RPMI8226 (cell line): ENCODE measurements around the gene RASA2.

Experiments
- DNase-seq: peaks from one replicate; pipeline ENCODE4 v3.0.0-alpha.2; 2015

The RASA2 gene

GRCh38 chr3:141540531-141540930 is 53.7 kb downstream of the RASA2 start:
- DNase-seq: no peak

- no peak for DNase-seq
These were observed 55.6 kb downstream of the RASA2 start for GRCh38 chr3:141542202-141542969.

GRCh38 chr3:141542989-141543388 is 56.2 kb downstream of the RASA2 start:
- no peak for DNase-seq

- no peak for DNase-seq
These were observed 57.9 kb downstream of the RASA2 start for GRCh38 chr3:141544697-141545096.

GRCh38 chr3:141546081-141546480 is 59.3 kb downstream of the RASA2 start:
- no peak for DNase-seq

- DNase-seq: no peak
These were observed 59.8 kb downstream of the RASA2 start for GRCh38 chr3:141546586-141546985.

- no peak for DNase-seq
These were observed 61.0 kb downstream of the RASA2 start for GRCh38 chr3:141547791-141548190.

GRCh38 chr3:141550926-141551665 is 64.3 kb downstream of the RASA2 start:
- no peak for DNase-seq

GRCh38 chr3:141552440-141552991 is 65.7 kb downstream of the RASA2 start:
- no peak for DNase-seq

GRCh38 chr3:141553055-141553454 is 66.2 kb downstream of the RASA2 start:
- no peak for DNase-seq

GRCh38 chr3:141556034-141556433 is 69.2 kb downstream of the RASA2 start:
- DNase-seq: no peak

GRCh38 chr3:141557961-141558706 is 71.3 kb downstream of the RASA2 start:
- no peak for DNase-seq

GRCh38 chr3:141561426-141562034 is 74.7 kb downstream of the RASA2 start:
- DNase-seq: peak; percentile 64

- no peak for DNase-seq
These were observed 77.4 kb downstream of the RASA2 start for GRCh38 chr3:141564241-141564640.

- DNase-seq: no peak
These were observed 83.2 kb downstream of the RASA2 start for GRCh38 chr3:141570068-141570467.

GRCh38 chr3:141575879-141576743 is 89.3 kb downstream of the RASA2 start:
- no peak for DNase-seq

- no peak for DNase-seq
These were observed 89.9 kb downstream of the RASA2 start for GRCh38 chr3:141576744-141577052.

GRCh38 chr3:141578202-141578973 is 91.6 kb downstream of the RASA2 start:
- no peak for DNase-seq

- no peak for DNase-seq
These were observed 107.5 kb downstream of the RASA2 start for GRCh38 chr3:141594357-141594756.

- no peak for DNase-seq
These were observed 111.1 kb downstream of the RASA2 start for GRCh38 chr3:141597931-141598330.

- DNase-seq: no peak
These were observed 113.5 kb downstream of the RASA2 start for GRCh38 chr3:141600331-141600730.
